OCI-LY3 (cell line): ENCODE data around the gene SDK1.

Experiments
- H2AFZ ChIP-seq: fragments of 200-600, 300-600 bp; shearing (Covaris generic); 2 replicates; pipeline ENCODE4 v1.6.0; 2014; ENCODE audit warnings: antibody characterized with exemption, low read depth, low read length
- H3K27ac ChIP-seq: fragments of 200-600, 300-600 bp; sonication (generic); 2 replicates; pipeline ENCODE4 v1.5.1; 2014; ENCODE audit warnings: mild to moderate bottlenecking, low read length, moderate library complexity, mixed read lengths
- H3K27me3 ChIP-seq: fragments of 200-600, 300-600 bp; sonication (generic); 2 replicates; pipeline ENCODE4 v1.6.1; 2014; ENCODE audit warnings: low read depth, low read length, mixed read lengths
- H3K36me3 ChIP-seq: fragments of 200-600, 300-600 bp; sonication (generic); replicated peaks from 2 replicates; pipeline ENCODE3; 2014; ENCODE audit warnings: low read depth, low read length, mixed read lengths
- H3K4me1 ChIP-seq: fragments of 300-600, 200-600 bp; sonication (generic); 2 replicates; pipeline ENCODE4 v1.6.1; 2014; ENCODE audit warnings: low read length, mixed read lengths
- H3K4me2 ChIP-seq: fragments of 200-600, 300-600 bp; sonication (generic); 2 replicates; pipeline ENCODE4 v1.6.1; 2014; ENCODE audit warnings: low read length, mixed read lengths
- H3K4me3 ChIP-seq: fragments of 300-600, 200-600 bp; sonication (generic); 2 replicates; pipeline ENCODE4 v1.5.1; 2014; ENCODE audit warnings: antibody characterized with exemption, mild to moderate bottlenecking, low read length, moderate library complexity
- H3K79me2 ChIP-seq: fragments of 300-600, 200-600 bp; shearing (Covaris generic); 2 replicates; pipeline ENCODE4 v1.6.1; 2014; ENCODE audit warnings: mild to moderate bottlenecking, low read length, mixed read lengths
- H3K9ac ChIP-seq: fragments of 300-600, 200-600 bp; shearing (Covaris generic); 2 replicates; pipeline ENCODE4 v1.6.0; 2014; ENCODE audit warnings: mild to moderate bottlenecking, low read length, moderate library complexity
- H3K9me3 ChIP-seq: fragments of 200-600, 300-600 bp; shearing (Covaris generic); 2 replicates; pipeline ENCODE4 v1.6.1; 2014; ENCODE audit warnings: low read length, mixed read lengths; ENCODE audit not compliant: insufficient read depth
- H4K20me1 ChIP-seq: fragments of 200-600, 300-600 bp; sonication (generic); 2 replicates; pipeline ENCODE4 v1.6.1; 2016; ENCODE audit warnings: low read length, mixed read lengths; ENCODE audit not compliant: insufficient read depth
- EZH2phosphoT487 ChIP-seq: fragments of 200-600 bp; shearing (Covaris generic); IDR thresholded peaks from 2 replicates; pipeline ENCODE4 v1.6.1; 2018; ENCODE audit warnings: antibody characterized with exemption, mixed run types, low read depth
- TF ChIP-seq, protein P1 (sequence below): fragments of 200-600, 300-600 bp; sonication (generic); IDR thresholded peaks from 2 replicates; pipeline ENCODE4 v1.5.1; 2014; ENCODE audit warnings: antibody characterized with exemption, low read length, low read depth

The SDK1 gene

DNA sequence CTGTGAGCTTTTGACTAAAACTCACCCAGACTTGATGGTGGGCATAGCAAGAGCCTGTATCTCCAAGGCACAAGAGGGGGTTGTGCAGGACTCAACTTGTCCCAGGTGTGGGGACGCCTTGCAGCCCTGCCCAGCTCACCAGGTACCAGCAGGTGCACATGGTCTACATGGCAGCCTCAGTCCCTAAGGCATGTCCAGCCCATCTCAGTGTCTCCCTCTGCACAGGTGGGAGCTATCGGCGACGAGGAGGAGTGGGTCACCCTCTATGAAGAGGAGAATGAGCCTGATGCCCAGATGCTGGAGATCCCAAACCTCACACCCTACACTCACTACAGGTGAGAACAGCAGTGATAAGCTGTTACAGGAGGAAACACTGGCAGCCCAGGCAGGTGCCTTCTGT is 809.4 kb downstream of the SDK1 start:
- no peak overlapping the region for H3K4me2 ChIP-seq
- H4K20me1 ChIP-seq, result no peaks in the 10 kb centered on the region
- H3K9me3 ChIP-seq, result no peaks in the 10 kb centered on the region
- no peaks in the 10 kb centered on the region for H3K4me1 ChIP-seq
- no peaks in the 10 kb centered on the region for H3K27me3 ChIP-seq
- no peak overlapping the region for H2AFZ ChIP-seq
- H3K27ac ChIP-seq, result no peak overlapping the region
- H3K4me3 ChIP-seq, result no peak overlapping the region
- no peaks in the 10 kb centered on the region for H3K79me2 ChIP-seq
- no peak overlapping the region for H3K9ac ChIP-seq
- TF ChIP-seq, protein P1, sequence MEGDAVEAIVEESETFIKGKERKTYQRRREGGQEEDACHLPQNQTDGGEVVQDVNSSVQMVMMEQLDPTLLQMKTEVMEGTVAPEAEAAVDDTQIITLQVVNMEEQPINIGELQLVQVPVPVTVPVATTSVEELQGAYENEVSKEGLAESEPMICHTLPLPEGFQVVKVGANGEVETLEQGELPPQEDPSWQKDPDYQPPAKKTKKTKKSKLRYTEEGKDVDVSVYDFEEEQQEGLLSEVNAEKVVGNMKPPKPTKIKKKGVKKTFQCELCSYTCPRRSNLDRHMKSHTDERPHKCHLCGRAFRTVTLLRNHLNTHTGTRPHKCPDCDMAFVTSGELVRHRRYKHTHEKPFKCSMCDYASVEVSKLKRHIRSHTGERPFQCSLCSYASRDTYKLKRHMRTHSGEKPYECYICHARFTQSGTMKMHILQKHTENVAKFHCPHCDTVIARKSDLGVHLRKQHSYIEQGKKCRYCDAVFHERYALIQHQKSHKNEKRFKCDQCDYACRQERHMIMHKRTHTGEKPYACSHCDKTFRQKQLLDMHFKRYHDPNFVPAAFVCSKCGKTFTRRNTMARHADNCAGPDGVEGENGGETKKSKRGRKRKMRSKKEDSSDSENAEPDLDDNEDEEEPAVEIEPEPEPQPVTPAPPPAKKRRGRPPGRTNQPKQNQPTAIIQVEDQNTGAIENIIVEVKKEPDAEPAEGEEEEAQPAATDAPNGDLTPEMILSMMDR, result no peak
- TF ChIP-seq EZH2phosphoT487, result no peak
- H3K36me3 ChIP-seq, result no peaks in the 10 kb centered on the region

DNA sequence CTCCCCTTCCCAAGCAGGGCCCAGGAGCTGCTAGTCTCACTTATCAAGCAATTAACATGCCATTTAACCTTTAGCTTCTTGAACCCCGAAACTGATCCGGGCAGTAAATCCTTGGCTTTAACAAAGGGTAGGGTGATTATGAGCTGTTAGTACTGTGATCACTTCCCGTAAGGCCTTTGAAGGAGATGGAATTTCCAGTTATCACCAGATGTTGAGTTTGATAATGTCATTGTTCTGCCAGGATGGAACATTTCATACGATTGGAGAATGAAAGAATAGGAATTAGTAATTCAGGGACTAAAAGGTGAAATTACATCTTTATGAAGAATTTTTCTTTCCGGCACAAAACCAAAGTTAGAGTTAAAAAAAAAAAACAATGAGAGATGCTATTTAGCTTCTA is 810.1 kb downstream of the SDK1 start:
- H3K27ac ChIP-seq, result no peak overlapping the region
- no peak overlapping the region for H2AFZ ChIP-seq
- no peaks in the 10 kb centered on the region for H3K4me1 ChIP-seq
- H3K79me2 ChIP-seq, result no peaks in the 10 kb centered on the region
- H3K4me3 ChIP-seq, result no peak overlapping the region
- H3K9me3 ChIP-seq, result no peaks in the 10 kb centered on the region
- H3K9ac ChIP-seq, result no peak overlapping the region
- H3K4me2 ChIP-seq, result no peak overlapping the region
- no peaks in the 10 kb centered on the region for H3K36me3 ChIP-seq
- no peaks in the 10 kb centered on the region for H4K20me1 ChIP-seq
- TF ChIP-seq, protein P1, result no peak
- TF ChIP-seq EZH2phosphoT487, result no peak
- H3K27me3 ChIP-seq, result no peaks in the 10 kb centered on the region

DNA sequence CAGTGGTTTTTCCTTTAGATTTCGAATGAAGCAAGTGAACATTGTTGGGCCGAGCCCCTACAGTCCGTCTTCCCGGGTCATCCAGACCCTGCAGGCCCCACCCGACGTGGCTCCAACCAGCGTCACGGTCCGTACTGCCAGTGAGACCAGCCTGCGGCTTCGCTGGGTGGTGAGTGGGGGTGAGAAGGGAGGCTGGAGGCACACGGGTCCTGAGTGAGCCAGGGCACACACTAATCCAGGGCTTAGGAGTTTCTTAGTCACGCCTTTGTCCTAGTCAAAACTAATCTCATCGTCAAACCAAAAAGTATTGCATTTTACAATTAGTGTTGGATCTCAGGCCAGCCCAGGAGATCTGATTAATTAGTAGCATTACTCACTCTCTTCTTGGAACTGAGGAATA is 812.2 kb downstream of the SDK1 start:
- Histone ChIP-seq H2AFZ (no peak overlapping the region), H4K20me1 (no peaks in the 10 kb centered on the region), H3K4me1 (no peaks in the 10 kb centered on the region), H3K36me3 (no peaks in the 10 kb centered on the region), H3K27ac (no peak overlapping the region), H3K79me2 (no peaks in the 10 kb centered on the region), H3K4me2 (no peak overlapping the region), H3K4me3 (no peak overlapping the region), H3K9me3 (no peaks in the 10 kb centered on the region), H3K9ac (no peak overlapping the region), H3K27me3 (no peaks in the 10 kb centered on the region)
- TF ChIP-seq, protein P1, result no peak
- TF ChIP-seq EZH2phosphoT487, result no peak

DNA sequence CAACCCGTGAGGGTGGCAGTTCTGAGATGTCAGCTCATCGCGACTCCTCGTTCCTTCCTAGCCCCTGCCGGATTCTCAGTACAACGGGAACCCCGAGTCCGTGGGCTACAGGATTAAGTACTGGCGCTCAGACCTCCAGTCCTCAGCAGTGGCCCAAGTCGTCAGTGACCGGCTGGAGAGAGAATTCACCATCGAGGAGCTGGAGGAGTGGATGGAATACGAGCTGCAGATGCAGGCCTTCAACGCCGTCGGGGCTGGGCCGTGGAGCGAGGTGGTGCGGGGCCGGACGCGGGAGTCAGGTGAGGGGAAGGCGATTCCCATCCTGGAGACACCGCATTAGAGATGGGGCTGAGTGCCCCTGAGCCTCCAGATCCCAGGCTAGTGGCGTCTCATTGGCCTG is 812.9 kb downstream of the SDK1 start:
- TF ChIP-seq, protein P1, result no peak
- TF ChIP-seq EZH2phosphoT487, result no peak
- Histone ChIP-seq H3K4me2 (no peak overlapping the region), H4K20me1 (no peaks in the 10 kb centered on the region), H3K4me3 (no peak overlapping the region), H3K4me1 (no peaks in the 10 kb centered on the region), H3K9me3 (no peaks in the 10 kb centered on the region), H3K36me3 (no peaks in the 10 kb centered on the region), H3K27me3 (no peaks in the 10 kb centered on the region), H2AFZ (no peak overlapping the region), H3K9ac (no peak overlapping the region), H3K79me2 (no peaks in the 10 kb centered on the region), H3K27ac (no peak overlapping the region)
